ENCODE results near the gene YBX1.
"Not testable (repeated sequence)": the region's sequence is repeated elsewhere in the genome, so short reads cannot be mapped to it uniquely, and the experiment has no call there.

YBX1 gene

DNA sequence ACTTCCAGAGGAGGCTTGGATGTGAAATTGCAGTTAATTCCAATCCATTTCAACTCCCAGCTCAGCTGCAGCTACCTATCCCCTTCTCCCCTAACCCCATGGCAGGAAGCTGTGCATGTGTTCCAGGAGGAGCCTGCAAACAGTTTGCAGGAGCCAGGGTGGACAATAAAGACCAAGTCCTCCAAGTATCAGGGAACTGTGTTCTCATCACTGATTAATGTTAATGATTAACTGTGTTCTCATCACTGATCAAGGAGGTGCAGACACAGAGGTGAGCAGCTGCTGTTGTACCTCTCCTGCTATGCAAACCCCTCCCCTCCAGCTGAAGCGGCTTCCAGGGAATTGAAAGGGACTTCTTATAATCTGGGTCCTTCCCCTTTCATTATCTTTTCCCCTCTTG, 38.6 kb downstream of the YBX1 start:
- POLR2A ChIA-PET: no interaction called here
- CTCF ChIA-PET: no interaction called here
- no peak for DNase-seq (ENCODE audit: extremely low spot score)
- TF ChIP-seq, protein P1, sequence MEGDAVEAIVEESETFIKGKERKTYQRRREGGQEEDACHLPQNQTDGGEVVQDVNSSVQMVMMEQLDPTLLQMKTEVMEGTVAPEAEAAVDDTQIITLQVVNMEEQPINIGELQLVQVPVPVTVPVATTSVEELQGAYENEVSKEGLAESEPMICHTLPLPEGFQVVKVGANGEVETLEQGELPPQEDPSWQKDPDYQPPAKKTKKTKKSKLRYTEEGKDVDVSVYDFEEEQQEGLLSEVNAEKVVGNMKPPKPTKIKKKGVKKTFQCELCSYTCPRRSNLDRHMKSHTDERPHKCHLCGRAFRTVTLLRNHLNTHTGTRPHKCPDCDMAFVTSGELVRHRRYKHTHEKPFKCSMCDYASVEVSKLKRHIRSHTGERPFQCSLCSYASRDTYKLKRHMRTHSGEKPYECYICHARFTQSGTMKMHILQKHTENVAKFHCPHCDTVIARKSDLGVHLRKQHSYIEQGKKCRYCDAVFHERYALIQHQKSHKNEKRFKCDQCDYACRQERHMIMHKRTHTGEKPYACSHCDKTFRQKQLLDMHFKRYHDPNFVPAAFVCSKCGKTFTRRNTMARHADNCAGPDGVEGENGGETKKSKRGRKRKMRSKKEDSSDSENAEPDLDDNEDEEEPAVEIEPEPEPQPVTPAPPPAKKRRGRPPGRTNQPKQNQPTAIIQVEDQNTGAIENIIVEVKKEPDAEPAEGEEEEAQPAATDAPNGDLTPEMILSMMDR (IDR thresholded peaks at IDR 0.05; ENCODE audit: control extremely low read depth, extremely low read depth, low read depth, missing control alignments): no peak

DNA sequence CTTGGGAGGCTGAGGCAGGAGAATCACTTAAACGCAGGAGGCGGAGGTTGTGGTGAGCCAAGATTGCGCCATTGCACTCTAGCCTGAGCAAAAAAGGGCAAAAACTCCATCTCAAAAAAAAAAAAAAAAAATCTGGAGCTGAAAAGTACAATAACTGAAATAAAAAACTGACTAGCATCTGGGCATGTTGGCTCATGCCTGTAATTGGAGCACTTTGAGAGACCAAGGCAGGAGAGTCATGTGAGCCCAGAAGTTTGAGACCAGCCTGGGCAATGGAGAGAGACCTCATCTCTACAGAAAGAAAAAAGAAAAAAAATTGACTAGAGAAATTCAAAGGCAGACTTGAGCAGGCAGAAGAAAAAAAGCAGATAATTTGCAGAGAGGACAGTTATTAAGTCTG, 39.7 kb downstream of the YBX1 start:
- ChIA-PET CTCF (no interaction called here), POLR2A (no interaction called here)
- DNase-seq (ENCODE audit: extremely low spot score): no peak
- TF ChIP-seq, protein P1 (IDR thresholded peaks at IDR 0.05; ENCODE audit: control extremely low read depth, extremely low read depth, low read depth, missing control alignments): no peak

- POLR2A ChIA-PET; CTCF ChIA-PET; DNase-seq (ENCODE audit: extremely low spot score): not testable (repeated sequence)
Observed at GRCh38 chr1:42722403-42722802, 40.2 kb downstream of the YBX1 start.

- no peak for DNase-seq (ENCODE audit: extremely low spot score)
- ChIA-PET POLR2A (interaction anchor here (0.7 kb wide), 1 partner anchor 347 kb away, joined by 5 read pairs; no protein-coding TSS in a partner anchor), CTCF (no interaction called here)
- TF ChIP-seq, protein P1 (IDR thresholded peaks at IDR 0.05; ENCODE audit: control extremely low read depth, extremely low read depth, low read depth, missing control alignments): no peak
Observed at GRCh38 chr1:42723511-42723910, 41.3 kb downstream of the YBX1 start.

GRCh38 chr1:42725820-42726219, 43.6 kb downstream of the YBX1 start:
- CTCF ChIA-PET: not testable (repeated sequence)

GRCh38 chr1:42730002-42730401, 47.8 kb downstream of the YBX1 start:
- ChIA-PET CTCF (interaction anchor here (0.9 kb wide), 1 partner anchor 40 kb away, joined by 3 read pairs; no protein-coding TSS in a partner anchor), POLR2A (no interaction called here)
- DNase-seq (ENCODE audit: extremely low spot score): no peak
- TF ChIP-seq, protein P1 (IDR thresholded peaks at IDR 0.05; ENCODE audit: control extremely low read depth, extremely low read depth, low read depth, missing control alignments): no peak

More at GRCh38 chr1:42725820-42726219, 43.6 kb downstream of the YBX1 start:
- DNase-seq (ENCODE audit: extremely low spot score); POLR2A ChIA-PET: not testable (repeated sequence)

GRCh38 chr1:42730988-42731387, 48.8 kb downstream of the YBX1 start:
- ChIA-PET CTCF (no interaction called here), POLR2A (no interaction called here)
- TF ChIP-seq, protein P1 (IDR thresholded peaks at IDR 0.05; ENCODE audit: control extremely low read depth, extremely low read depth, low read depth, missing control alignments): peak; percentile 10
- DNase-seq (ENCODE audit: extremely low spot score): no peak

GRCh38 chr1:42731585-42731984, 49.4 kb downstream of the YBX1 start:
- TF ChIP-seq, protein P1 (IDR thresholded peaks at IDR 0.05; ENCODE audit: control extremely low read depth, extremely low read depth, low read depth, missing control alignments): no peak
- ChIA-PET CTCF (no interaction called here), POLR2A (interaction anchor here (0.5 kb wide), 1 partner anchor 95 kb away, joined by 3 read pairs; no protein-coding TSS in a partner anchor)
- no peak for DNase-seq (ENCODE audit: extremely low spot score)
